ENCODE data around the gene TSPAN7.

The TSPAN7 gene

DNA sequence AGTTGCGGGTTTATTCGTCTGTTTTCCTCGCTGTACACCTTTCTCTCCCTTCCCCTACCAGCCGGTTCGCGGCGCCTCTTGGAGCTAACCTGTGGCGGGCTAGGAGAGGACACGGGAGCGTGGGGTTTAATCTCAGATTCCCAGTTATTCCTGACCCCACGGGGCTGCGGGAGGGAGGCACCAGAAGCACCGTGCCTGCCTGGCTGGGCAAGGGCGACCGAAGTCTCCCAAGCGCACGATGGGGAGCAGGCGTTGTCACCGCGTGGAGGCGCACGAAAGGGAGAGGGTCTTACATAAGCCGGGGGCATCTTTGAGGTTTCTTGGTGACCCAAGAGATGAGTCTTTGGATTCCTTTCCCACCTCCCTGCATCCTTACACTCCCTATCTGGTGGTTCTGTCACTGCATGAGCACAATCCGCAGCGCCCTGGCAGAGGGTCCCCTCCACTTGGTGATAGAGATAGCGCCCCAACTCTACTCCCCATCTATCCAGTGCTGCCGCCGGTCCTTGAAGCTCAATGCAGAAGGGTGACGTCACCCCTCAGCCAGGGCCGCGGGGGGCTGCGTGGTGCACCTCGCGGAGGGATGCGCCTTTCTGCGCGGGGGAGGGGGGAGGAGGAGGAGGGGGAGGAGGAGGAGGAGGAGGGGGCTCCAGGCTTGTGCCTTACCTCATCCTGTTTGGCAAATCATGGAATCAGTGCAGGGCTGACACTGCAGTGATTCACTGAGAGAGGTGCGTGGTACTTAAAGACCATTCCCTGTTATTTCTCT, 793 bp downstream of the TSPAN7 start:
- Histone ChIP-seq H3K36me3 (ENCODE audit: insufficient read depth, low read length) (no peaks in the 10 kb centered on the region), H2AFZ (ENCODE audit: low read depth, low read length) (peak overlapping the region; percentile 94), H3K27me3 (ENCODE audit: insufficient read depth, low read length) (no peaks in the 10 kb centered on the region), H3K4me3 (ENCODE audit: low read length) (peak overlapping the region; percentile 73), H3K9me3 (ENCODE audit: low read length) (no peaks in the 10 kb centered on the region), H3K4me1 (ENCODE audit: insufficient read depth, low read length) (peaks cover 2% of the 10 kb centered on the region)

DNA sequence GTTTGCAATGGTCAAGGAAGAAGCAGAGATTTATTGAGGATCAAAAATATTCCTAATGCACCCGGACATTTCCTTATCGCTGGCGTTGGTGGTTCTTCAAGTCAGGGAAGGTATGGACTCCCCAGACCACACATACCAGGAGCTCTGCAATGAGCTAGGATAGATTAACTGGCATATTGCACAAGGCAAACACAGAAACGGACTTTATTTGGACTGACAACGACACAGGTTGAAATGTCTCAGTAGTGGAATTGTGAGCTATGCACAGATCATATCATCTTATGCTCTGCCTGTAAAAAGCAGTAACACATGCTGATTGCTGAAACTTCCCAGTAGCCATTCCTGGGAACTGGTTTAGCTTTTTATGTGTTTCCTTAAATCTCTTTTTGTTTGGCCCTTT, 1.7 kb downstream of the TSPAN7 start:
- Histone ChIP-seq H3K36me3 (ENCODE audit: insufficient read depth, low read length) (no peaks in the 10 kb centered on the region), H3K4me3 (ENCODE audit: low read length) (no peak overlapping the region), H2AFZ (ENCODE audit: low read depth, low read length) (no peak overlapping the region), H3K27me3 (ENCODE audit: insufficient read depth, low read length) (peaks cover 3% of the 10 kb centered on the region), H3K4me1 (ENCODE audit: insufficient read depth, low read length) (peaks cover 2% of the 10 kb centered on the region), H3K9me3 (ENCODE audit: low read length) (no peaks in the 10 kb centered on the region)

GRCh38 chrX:38570396-38570795, 9.1 kb downstream of the TSPAN7 start:
- Histone ChIP-seq H2AFZ (ENCODE audit: low read depth, low read length) (no peak overlapping the region), H3K36me3 (ENCODE audit: insufficient read depth, low read length) (no peaks in the 10 kb centered on the region), H3K4me3 (ENCODE audit: low read length) (no peak overlapping the region), H3K27me3 (ENCODE audit: insufficient read depth, low read length) (peaks cover 3% of the 10 kb centered on the region), H3K9me3 (ENCODE audit: low read length) (no peaks in the 10 kb centered on the region), H3K4me1 (ENCODE audit: insufficient read depth, low read length) (no peaks in the 10 kb centered on the region)

DNA sequence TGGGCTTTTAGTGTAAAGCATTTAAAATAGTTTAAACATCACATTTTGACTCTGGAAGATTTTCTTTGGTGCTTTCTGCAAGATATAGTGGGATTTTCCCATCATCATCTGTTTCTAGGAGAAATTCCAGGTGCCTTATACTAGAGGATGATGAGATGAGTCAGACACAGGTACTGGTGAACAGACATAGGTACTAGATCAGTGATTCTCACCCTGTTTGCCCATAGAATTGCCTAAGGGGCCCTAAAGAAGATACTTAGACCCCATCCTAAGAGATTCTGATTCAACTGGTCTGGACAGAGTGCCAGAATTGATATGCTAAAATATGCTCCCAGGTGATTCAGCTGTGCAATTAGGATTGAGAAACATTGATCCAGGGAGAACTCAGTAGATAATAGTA, 9.7 kb downstream of the TSPAN7 start:
- Histone ChIP-seq H2AFZ (ENCODE audit: low read depth, low read length) (no peak overlapping the region), H3K4me1 (ENCODE audit: insufficient read depth, low read length) (no peaks in the 10 kb centered on the region), H3K27me3 (ENCODE audit: insufficient read depth, low read length) (peaks cover 3% of the 10 kb centered on the region), H3K9me3 (ENCODE audit: low read length) (no peaks in the 10 kb centered on the region), H3K4me3 (ENCODE audit: low read length) (no peak overlapping the region), H3K36me3 (ENCODE audit: insufficient read depth, low read length) (no peaks in the 10 kb centered on the region)

- Histone ChIP-seq H3K36me3 (ENCODE audit: insufficient read depth, low read length) (no peaks in the 10 kb centered on the region), H3K4me1 (ENCODE audit: insufficient read depth, low read length) (no peaks in the 10 kb centered on the region), H3K27me3 (ENCODE audit: insufficient read depth, low read length) (no peaks in the 10 kb centered on the region), H3K9me3 (ENCODE audit: low read length) (no peaks in the 10 kb centered on the region), H2AFZ (ENCODE audit: low read depth, low read length) (no peak overlapping the region), H3K4me3 (ENCODE audit: low read length) (no peak overlapping the region)
These were observed 13.5 kb downstream of the TSPAN7 start for GRCh38 chrX:38574858-38575257.

GRCh38 chrX:38575888-38576287, 14.5 kb downstream of the TSPAN7 start:
- no peaks in the 10 kb centered on the region for H3K36me3 ChIP-seq (ENCODE audit: insufficient read depth, low read length)
- no peaks in the 10 kb centered on the region for H3K9me3 ChIP-seq (ENCODE audit: low read length)
- H3K4me3 ChIP-seq (ENCODE audit: low read length): no peak overlapping the region
- H3K27me3 ChIP-seq (ENCODE audit: insufficient read depth, low read length): no peaks in the 10 kb centered on the region
- H3K4me1 ChIP-seq (ENCODE audit: insufficient read depth, low read length): no peaks in the 10 kb centered on the region
- H2AFZ ChIP-seq (ENCODE audit: low read depth, low read length): no peak overlapping the region

DNA sequence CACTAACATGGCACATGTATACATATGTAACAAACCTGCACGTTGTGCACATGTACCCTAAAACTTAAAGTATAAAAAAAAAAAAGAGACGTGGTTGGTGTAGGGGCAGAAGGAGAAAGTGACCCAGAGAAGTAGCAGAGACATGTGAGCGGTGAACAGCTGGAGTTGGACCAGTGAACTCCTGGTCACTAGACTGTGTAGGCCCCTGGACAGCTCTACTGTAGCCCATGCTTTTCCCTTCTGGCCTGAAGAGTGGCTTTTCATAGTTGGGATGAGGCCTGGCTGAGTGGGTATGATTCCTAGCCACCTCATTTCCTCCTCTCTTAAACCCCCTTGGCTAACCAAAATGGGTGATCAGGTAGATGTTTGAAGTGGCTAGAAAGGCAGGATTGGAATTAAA, 16.4 kb downstream of the TSPAN7 start:
- Histone ChIP-seq H3K27me3 (ENCODE audit: insufficient read depth, low read length) (no peaks in the 10 kb centered on the region), H3K9me3 (ENCODE audit: low read length) (no peaks in the 10 kb centered on the region), H3K4me1 (ENCODE audit: insufficient read depth, low read length) (no peaks in the 10 kb centered on the region), H3K36me3 (ENCODE audit: insufficient read depth, low read length) (no peaks in the 10 kb centered on the region), H2AFZ (ENCODE audit: low read depth, low read length) (no peak overlapping the region), H3K4me3 (ENCODE audit: low read length) (no peak overlapping the region)

DNA sequence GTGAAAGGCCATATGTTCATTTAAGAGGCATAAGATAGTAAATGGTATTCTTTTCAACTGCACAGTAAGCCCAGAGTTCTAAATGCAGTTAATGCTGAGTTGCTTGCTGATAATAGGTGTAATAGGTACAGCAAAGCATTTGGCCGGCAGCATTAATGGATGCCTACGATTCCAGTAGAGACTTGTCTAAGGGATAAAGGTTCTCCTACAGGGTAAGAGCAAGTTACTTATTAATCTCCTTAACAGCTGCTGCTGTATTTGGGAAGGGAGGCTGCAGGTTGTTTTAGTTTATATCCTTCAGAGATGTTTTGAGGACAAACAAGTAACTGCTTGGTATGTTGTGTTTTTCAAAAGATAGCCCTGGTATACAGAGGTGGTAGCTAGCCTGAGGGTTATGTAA, 16.8 kb downstream of the TSPAN7 start:
- no peaks in the 10 kb centered on the region for H3K27me3 ChIP-seq (ENCODE audit: insufficient read depth, low read length)
- H2AFZ ChIP-seq (ENCODE audit: low read depth, low read length): no peak overlapping the region
- no peaks in the 10 kb centered on the region for H3K36me3 ChIP-seq (ENCODE audit: insufficient read depth, low read length)
- no peaks in the 10 kb centered on the region for H3K4me1 ChIP-seq (ENCODE audit: insufficient read depth, low read length)
- no peak overlapping the region for H3K4me3 ChIP-seq (ENCODE audit: low read length)
- H3K9me3 ChIP-seq (ENCODE audit: low read length): no peaks in the 10 kb centered on the region

GRCh38 chrX:38583181-38583580, 21.8 kb downstream of the TSPAN7 start:
- Histone ChIP-seq H2AFZ (ENCODE audit: low read depth, low read length) (no peak overlapping the region), H3K4me1 (ENCODE audit: insufficient read depth, low read length) (no peaks in the 10 kb centered on the region)

DNA sequence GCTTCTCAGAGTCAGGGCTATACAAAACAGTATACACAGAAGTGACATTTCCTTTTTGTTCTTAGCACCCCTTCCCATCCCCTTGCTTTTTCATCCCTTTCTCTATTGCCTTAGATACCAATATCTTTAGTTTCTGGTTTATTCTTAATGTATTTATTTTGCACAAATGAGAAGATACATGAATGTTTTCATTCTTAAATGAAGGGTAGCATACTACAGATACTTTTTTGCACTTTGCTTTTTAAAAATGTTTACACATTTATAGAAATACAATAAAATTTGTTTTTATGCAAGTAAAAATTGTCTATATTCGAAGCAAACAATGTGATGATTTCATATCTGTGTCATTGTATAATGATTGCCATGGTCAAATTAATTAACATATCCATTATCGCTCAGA, 33.1 kb downstream of the TSPAN7 start:
- H3K36me3 ChIP-seq (ENCODE audit: insufficient read depth, low read length): no peaks in the 10 kb centered on the region
- H3K27me3 ChIP-seq (ENCODE audit: insufficient read depth, low read length): no peaks in the 10 kb centered on the region
- no peak overlapping the region for H3K4me3 ChIP-seq (ENCODE audit: low read length)
- H2AFZ ChIP-seq (ENCODE audit: low read depth, low read length): no peak overlapping the region
- no peaks in the 10 kb centered on the region for H3K9me3 ChIP-seq (ENCODE audit: low read length)
- H3K4me1 ChIP-seq (ENCODE audit: insufficient read depth, low read length): no peaks in the 10 kb centered on the region

More at GRCh38 chrX:38583181-38583580, 21.8 kb downstream of the TSPAN7 start:
- Histone ChIP-seq H3K4me3 (ENCODE audit: low read length) (no peak overlapping the region), H3K36me3 (ENCODE audit: insufficient read depth, low read length) (no peaks in the 10 kb centered on the region), H3K27me3 (ENCODE audit: insufficient read depth, low read length) (no peaks in the 10 kb centered on the region), H3K9me3 (ENCODE audit: low read length) (no peaks in the 10 kb centered on the region)

DNA sequence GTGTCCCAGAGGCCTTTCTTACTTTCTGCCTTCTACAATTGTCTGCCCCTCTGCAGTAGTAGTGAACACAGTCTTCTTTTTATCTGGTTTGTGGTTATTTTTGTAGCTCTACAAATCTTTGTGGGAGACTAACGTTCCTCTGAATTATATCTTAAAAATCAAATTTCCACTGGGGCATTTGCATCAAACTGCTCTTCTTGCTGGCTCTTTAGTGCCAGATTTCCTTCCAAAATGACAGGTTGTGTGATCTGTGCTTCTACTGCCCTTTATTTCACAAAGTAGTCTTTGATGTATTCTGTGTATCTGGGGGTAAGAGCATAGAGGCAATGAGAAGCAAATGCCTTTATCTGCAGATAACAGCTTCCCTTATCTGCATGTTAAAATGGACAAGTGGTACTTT, 34.5 kb downstream of the TSPAN7 start:
- H3K27me3 ChIP-seq (ENCODE audit: insufficient read depth, low read length): no peaks in the 10 kb centered on the region
- H3K4me3 ChIP-seq (ENCODE audit: low read length): no peak overlapping the region
- no peaks in the 10 kb centered on the region for H3K36me3 ChIP-seq (ENCODE audit: insufficient read depth, low read length)
- H3K4me1 ChIP-seq (ENCODE audit: insufficient read depth, low read length): peaks cover 7% of the 10 kb centered on the region
- H3K9me3 ChIP-seq (ENCODE audit: low read length): no peaks in the 10 kb centered on the region
- no peak overlapping the region for H2AFZ ChIP-seq (ENCODE audit: low read depth, low read length)

DNA sequence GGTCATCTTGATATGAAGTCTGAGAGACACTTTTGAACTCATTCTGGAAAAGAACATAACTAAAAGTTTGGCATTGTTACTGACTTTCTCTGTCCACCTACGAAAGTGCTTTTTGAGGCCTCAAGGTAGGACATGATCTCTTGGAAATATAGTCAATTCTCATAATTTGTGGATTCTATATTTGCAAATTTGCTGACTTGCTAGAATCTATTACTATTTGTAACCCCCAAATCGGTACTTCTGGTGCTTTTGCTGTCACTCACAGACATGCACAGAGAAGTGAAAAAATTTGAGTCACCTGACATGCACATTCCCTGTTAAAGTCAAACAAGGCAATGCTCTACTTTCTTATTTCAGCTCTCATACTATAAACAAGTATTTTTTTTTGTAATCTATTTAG, 35.6 kb downstream of the TSPAN7 start:
- Histone ChIP-seq H3K4me3 (ENCODE audit: low read length) (no peak overlapping the region), H2AFZ (ENCODE audit: low read depth, low read length) (no peak overlapping the region), H3K27me3 (ENCODE audit: insufficient read depth, low read length) (no peaks in the 10 kb centered on the region), H3K4me1 (ENCODE audit: insufficient read depth, low read length) (peaks cover 7% of the 10 kb centered on the region), H3K9me3 (ENCODE audit: low read length) (no peaks in the 10 kb centered on the region), H3K36me3 (ENCODE audit: insufficient read depth, low read length) (no peaks in the 10 kb centered on the region)

GRCh38 chrX:38599796-38600755, 38.7 kb downstream of the TSPAN7 start:
- Histone ChIP-seq H2AFZ (ENCODE audit: low read depth, low read length) (peak overlapping the region; percentile 52), H3K36me3 (ENCODE audit: insufficient read depth, low read length) (no peaks in the 10 kb centered on the region), H3K4me1 (ENCODE audit: insufficient read depth, low read length) (peaks cover 7% of the 10 kb centered on the region), H3K27me3 (ENCODE audit: insufficient read depth, low read length) (peaks cover 2% of the 10 kb centered on the region), H3K9me3 (ENCODE audit: low read length) (no peaks in the 10 kb centered on the region), H3K4me3 (ENCODE audit: low read length) (no peak overlapping the region)
